ENCODE data around the gene NAA25.

DNA sequence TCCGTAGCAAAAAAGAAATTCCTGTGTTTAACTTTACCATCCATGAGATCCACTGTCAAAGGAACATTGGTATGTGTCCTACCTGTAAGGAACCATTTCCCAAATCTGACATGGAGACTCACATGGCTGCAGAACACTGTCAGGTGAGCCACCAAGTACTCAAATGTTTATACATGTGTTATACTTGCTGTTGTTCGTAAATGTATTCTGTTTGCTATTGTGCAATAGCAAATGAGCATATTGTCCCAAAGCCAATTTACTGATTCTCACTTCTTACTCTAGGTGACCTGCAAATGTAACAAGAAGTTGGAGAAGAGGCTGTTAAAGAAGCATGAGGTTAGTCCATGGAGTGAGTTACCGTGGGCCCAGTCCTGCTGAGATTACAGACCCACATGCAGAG, 26.1 kb upstream of the NAA25 start:
- TF ChIP-seq EZH2 (IDR thresholded peaks at IDR 0.05; ENCODE audit: borderline replicate concordance, low read depth, low read length, severe bottlenecking): no peak
- no peak for TF ChIP-seq CTCF (IDR thresholded peaks at IDR 0.05; ENCODE audit: borderline replicate concordance, extremely low read depth, low read length, poor library complexity, severe bottlenecking)

All from DND-41 (cell line).